ENCODE results near the gene PPP1CC.

GRCh38 chr12:110763583-110763982, 20.9 kb upstream of the PPP1CC start:
- TF ChIP-seq POLR2A (IDR thresholded peaks at IDR 0.05; ENCODE audit: low read length) (no peak), GATA1 (IDR thresholded peaks at IDR 0.05; ENCODE audit: low read depth, low read length) (no peak)
